Activated T-cell treated with anti-CD3 and anti-CD28 coated beads, Interleukin-2, amount 50 U/mL, for 72 hours (primary cell): Measurements from ENCODE around the gene CDCP1. TPM values are rescaled to one million over a fixed set of nuclear protein-coding genes. Genes with fewer than 3 reads are reported as not detected.

ENCODE experiments used
- ATAC-seq, 2 donors: fragments of 150-1000 bp; cut with Tn5 transposase; replicated peaks in 1 of 2; 2 replicates each; pipeline ENCODE4 v1.10.0; 2021; ENCODE audit warnings: moderate library complexity in 2 of 2, mild to moderate bottlenecking in 1 of 2
- DNase-seq, 2 donors: peaks; one replicate each; pipeline ENCODE4 v3.0.0; 2021 to 2022; ENCODE audit warnings: mixed read lengths in 1 of 2
- H3K27ac Mint-ChIP-seq: one replicate; pipeline ENCODE4 v1.8.0; 2022; ENCODE audit warnings: mild to moderate bottlenecking, moderate library complexity, mixed read lengths
- H3K27me3 Mint-ChIP-seq: one replicate; pipeline ENCODE4 v1.8.0; 2022; ENCODE audit warnings: low read depth, mixed read lengths
- H3K36me3 Mint-ChIP-seq, 2 donors: one replicate each; pipeline ENCODE4 v1.8.0; 2022; ENCODE audit warnings: mixed read lengths in 2 of 2, mild to moderate bottlenecking in 1 of 2; ENCODE audit not compliant: insufficient read depth in 2 of 2
- H3K4me1 Mint-ChIP-seq: one replicate; pipeline ENCODE4 v1.8.0; 2022; ENCODE audit warnings: low read depth, mixed read lengths
- H3K4me3 Mint-ChIP-seq, 2 donors: one replicate each; pipeline ENCODE4 v1.8.0; 2022; ENCODE audit warnings: mild to moderate bottlenecking in 2 of 2, mixed read lengths in 2 of 2, moderate library complexity in 2 of 2
- H3K9me3 Mint-ChIP-seq, 2 donors: one replicate each; pipeline ENCODE4 v1.8.0; 2022; ENCODE audit warnings: mixed read lengths in 2 of 2
- total RNA-seq, 2 donors: library from RNA; stranded (reverse); gene quantifications; one replicate each; pipeline ENCODE4 v1.2.3, GENCODE V29; 2022

Gene CDCP1
- total RNA-seq, 2 donors from 2014 or later = 1.2 to 2.8 TPM

DNA sequence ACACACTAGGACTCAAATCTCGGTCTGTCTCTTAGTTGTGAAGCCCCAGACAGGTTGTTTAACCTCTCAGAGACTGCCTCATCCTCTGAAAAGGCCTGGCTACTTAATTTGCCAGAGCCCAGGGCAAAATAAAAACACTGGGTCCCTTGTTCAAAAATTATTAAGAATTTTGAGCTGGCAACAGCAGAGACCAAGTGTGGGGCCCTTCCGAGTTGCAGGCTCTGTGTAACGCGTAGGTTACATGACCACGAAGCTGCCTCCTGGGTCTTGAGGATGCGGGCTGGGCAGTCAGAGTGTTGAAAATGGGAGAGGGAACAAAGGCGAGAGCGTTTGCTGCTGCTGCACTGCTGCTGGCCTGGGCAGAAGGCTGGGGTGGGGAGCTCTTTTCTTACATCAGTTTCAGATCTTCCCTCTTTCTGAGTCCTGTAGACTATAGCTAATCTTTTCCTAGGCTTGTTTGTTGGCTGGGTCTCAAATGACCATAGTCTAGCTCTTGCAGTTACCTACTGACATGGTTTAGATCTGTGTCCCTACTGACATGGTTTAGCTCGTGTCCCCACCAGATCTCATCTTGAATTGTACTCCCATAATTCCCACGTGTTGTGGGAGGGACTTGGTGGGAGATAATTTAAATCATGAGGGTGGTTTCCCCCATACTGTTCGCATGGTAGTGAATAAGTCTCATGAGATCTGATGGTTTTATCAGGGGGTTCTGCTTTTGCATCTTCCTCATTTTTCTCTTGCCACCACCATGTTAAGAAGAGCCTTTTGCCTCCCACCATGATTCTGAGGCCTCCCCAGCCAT lies 70.2 kb downstream of the CDCP1 start:
- H3K4me3 Mint-ChIP-seq = no peak overlapping the region
- peaks cover 0 to 4% of the 10 kb centered on the region in 2 donors for H3K9me3 Mint-ChIP-seq
- no peak overlapping the region for H3K27ac Mint-ChIP-seq
- no peaks in the 10 kb centered on the region for H3K4me1 Mint-ChIP-seq
- H3K27me3 Mint-ChIP-seq = peaks cover 21% of the 10 kb centered on the region
- DNase-seq (no peak), ATAC-seq (no peak)
- H3K36me3 Mint-ChIP-seq = no peaks in the 10 kb centered on the region

DNA sequence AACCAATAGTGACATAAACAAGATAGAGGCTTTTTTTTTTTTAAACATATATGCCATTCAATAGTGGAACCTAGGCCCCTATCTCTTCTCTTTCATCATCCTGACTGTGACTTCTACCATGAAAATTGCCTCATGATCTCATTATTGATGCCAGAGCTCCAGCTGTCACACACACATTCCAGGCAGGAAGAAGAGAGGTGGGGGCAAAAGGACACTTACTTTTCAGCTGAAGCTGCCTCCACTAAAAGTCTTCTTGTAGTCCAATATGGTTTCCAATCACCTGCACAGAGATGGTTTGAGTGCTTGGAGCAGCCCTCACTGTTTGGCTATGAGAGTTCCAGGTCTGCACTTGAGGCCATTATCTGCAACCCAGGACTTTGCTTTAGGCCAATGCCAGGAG lies 75.1 kb downstream of the CDCP1 start:
- Mint-ChIP-seq H3K4me3 (no peak overlapping the region), H3K4me1 (peaks cover 14% of the 10 kb centered on the region), H3K27me3 (peaks cover 18% of the 10 kb centered on the region), H3K36me3 (no peaks in the 10 kb centered on the region), H3K9me3 (no peaks in the 10 kb centered on the region), H3K27ac (no peak overlapping the region)
- no peak for DNase-seq
- no peak for ATAC-seq

DNA sequence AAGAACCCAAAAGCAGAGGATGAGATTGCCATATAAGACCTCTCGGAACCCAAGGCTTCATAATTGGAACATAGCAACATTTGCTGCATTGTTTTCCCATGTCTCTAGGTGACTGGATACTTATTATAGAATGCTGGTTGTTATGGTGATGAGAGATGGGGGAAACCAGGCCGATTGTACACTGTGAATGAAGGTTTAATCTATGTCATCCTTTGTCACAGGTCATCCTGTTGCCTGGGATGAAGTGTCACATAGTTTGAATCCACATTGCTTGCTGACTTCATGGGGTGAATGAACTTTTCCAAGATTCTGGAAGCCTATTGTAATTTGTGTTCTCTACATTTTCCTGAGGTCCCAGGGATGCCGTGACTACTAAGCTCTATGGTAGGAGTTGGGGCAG lies 78.2 kb downstream of the CDCP1 start:
- no peak overlapping the region for H3K4me3 Mint-ChIP-seq
- ATAC-seq (no peak), DNase-seq (no peak)
- no peaks in the 10 kb centered on the region for H3K36me3 Mint-ChIP-seq
- H3K27ac Mint-ChIP-seq = no peak overlapping the region
- peaks cover 8% of the 10 kb centered on the region for H3K27me3 Mint-ChIP-seq
- H3K9me3 Mint-ChIP-seq = no peaks in the 10 kb centered on the region
- H3K4me1 Mint-ChIP-seq = peaks cover 32% of the 10 kb centered on the region

DNA sequence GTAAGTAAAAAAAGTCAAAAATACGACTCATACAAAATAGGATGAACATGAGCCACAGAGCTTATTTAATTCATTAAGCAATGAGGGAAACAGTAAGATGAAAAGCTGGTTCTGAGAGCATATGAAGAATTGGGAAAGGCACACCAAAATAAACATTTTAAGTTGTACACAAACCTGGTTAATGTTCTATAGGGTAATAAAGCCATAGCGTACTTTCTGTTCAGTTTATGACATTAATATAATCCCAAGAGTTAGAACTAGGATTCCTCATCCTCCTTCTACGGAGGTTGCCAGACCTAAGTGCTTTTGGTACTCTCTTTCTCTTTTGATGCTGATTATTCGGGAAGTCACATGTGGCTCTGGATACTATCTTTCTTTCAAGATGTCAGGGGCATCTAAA lies 78.7 kb downstream of the CDCP1 start:
- Mint-ChIP-seq H3K4me3 (no peak overlapping the region), H3K4me1 (peaks cover 32% of the 10 kb centered on the region), H3K27ac (no peak overlapping the region), H3K36me3 (no peaks in the 10 kb centered on the region), H3K9me3 (no peaks in the 10 kb centered on the region), H3K27me3 (peaks cover 8% of the 10 kb centered on the region)
- no peak for DNase-seq
- ATAC-seq = no peak

DNA sequence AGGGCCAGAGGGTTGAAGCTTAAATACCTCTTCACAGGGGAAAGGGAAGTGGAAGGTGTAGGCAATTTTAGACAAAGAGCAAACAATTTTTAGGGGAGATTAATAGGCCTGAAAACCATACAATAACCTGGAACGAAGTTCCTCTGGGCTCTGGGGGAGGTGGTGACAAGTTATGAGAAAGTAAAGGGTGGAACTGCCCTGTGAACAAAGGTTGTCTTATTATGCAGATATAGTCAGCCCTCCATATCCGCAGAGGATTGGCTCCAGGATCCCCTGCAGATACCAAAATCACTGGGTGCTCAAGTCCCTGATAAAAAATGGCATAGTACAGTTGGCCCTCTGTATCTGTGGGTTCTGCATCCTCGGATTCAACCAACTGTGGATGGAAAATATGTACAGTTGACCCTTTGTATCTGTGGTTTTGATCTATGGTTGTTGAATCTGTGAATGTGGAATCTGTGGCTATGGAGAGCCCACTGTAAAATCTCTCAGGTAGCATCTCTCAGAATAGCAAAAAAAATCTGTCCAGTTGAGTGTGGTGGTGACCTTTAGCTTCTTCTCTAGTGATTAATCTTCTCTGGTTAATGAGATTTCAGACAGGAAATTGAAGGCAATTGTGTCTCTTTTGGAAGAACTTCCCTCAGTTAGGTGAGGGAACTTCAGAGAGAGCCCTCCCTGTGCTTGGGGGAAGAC lies 79.9 kb downstream of the CDCP1 start:
- no peak overlapping the region for H3K4me3 Mint-ChIP-seq
- H3K4me1 Mint-ChIP-seq = peaks cover 32% of the 10 kb centered on the region
- peaks cover 8% of the 10 kb centered on the region for H3K27me3 Mint-ChIP-seq
- peak overlapping the region; percentile 17 for H3K27ac Mint-ChIP-seq
- H3K9me3 Mint-ChIP-seq = no peaks in the 10 kb centered on the region
- no peak for DNase-seq
- no peak for ATAC-seq
- no peaks in the 10 kb centered on the region for H3K36me3 Mint-ChIP-seq

DNA sequence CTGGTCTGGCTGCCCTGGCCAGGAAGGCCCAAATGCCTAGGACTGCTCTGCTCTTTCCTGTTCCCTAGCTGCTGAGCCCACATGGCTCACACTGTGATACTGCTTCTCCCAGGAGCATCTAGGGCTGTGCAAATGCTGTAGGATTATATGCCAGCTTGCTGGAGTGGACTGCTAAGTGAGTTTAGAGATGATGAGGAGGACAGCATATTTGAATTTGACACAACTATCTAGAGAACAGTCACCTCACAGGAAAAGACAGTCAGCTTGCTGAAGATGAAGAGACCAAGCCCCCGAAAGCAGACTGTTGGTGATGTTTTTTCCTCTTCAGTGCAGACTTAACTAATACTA lies 80.8 kb downstream of the CDCP1 start:
- Mint-ChIP-seq H3K27ac (peak overlapping the region; percentile 57), H3K4me3 (peak overlapping the region; percentile 41 to 54), H3K36me3 (no peaks in the 10 kb centered on the region), H3K9me3 (no peaks in the 10 kb centered on the region), H3K4me1 (peaks cover 32% of the 10 kb centered on the region), H3K27me3 (peaks cover 8% of the 10 kb centered on the region)
- ATAC-seq (no peak), DNase-seq (no peak)

DNA sequence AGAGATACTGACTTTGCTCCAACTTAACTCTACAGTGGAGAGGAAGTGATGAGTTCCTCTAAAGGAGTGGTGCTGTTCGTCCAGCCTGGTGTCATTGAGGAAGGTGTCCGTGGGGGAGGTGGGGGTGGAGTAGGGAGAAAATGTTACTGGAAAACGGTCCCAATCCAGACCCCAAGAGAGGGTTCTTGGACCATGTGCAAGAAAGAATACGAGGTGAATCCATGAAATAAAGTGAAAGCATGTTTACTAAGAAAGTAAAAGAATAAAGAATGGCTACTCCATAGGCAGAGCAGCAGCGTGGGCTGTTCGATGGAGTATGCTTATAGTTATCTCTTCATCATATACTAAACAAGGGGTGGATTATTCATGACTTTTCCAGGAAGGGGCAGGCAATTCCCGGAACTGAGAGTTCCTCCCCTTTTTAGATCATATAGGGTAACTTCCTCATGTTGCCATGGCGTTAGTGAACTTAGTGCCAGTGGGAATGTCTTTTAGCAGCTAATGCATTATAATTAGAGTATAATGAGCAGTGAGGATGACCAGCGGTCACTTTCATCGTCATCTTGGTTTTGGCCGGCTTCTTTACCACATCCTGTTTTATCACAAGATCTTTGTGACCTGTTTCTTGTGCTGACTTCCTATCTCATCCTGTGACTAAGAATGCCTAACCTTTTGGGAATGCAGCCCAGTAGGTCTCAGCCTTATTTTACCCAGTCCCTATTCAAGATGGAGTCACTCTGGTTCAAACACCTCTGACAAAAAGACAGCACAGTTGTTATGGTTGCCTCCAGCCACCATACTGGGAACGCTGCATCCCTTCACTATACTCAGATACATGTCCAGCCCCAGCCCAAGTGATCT lies 81.4 kb downstream of the CDCP1 start:
- Mint-ChIP-seq H3K36me3 (no peaks in the 10 kb centered on the region), H3K27ac (peak overlapping the region; percentile 57), H3K9me3 (no peaks in the 10 kb centered on the region), H3K4me1 (peaks cover 32% of the 10 kb centered on the region), H3K27me3 (peaks cover 8% of the 10 kb centered on the region), H3K4me3 (peak overlapping the region; percentile 54 to 61)
- ATAC-seq = peak; percentile 81 to 86
- peak; percentile 50 to 55 for DNase-seq

DNA sequence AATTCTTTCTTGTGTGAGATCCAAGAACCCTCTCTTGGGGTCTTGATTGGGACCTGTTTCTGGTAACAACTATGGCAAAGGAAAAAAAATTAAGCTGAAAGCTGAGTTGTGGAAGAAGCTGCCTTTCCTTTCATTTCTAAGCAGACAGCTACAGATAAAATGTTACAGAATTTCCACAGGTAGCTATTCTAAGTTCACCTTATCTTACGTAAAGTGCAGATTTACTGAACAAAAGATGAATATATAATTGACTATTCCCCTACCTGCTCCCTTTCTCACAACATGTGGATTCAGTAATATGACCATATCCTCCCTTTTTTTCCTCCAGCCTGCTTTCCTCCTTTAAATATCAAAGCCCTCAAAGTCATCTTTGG lies 83.5 kb downstream of the CDCP1 start:
- Mint-ChIP-seq H3K27ac (no peak overlapping the region), H3K4me1 (peaks cover 32% of the 10 kb centered on the region), H3K27me3 (peaks cover 6% of the 10 kb centered on the region), H3K4me3 (no peak overlapping the region), H3K9me3 (no peaks in the 10 kb centered on the region), H3K36me3 (no peaks in the 10 kb centered on the region)
- ATAC-seq (no peak), DNase-seq (no peak)

DNA sequence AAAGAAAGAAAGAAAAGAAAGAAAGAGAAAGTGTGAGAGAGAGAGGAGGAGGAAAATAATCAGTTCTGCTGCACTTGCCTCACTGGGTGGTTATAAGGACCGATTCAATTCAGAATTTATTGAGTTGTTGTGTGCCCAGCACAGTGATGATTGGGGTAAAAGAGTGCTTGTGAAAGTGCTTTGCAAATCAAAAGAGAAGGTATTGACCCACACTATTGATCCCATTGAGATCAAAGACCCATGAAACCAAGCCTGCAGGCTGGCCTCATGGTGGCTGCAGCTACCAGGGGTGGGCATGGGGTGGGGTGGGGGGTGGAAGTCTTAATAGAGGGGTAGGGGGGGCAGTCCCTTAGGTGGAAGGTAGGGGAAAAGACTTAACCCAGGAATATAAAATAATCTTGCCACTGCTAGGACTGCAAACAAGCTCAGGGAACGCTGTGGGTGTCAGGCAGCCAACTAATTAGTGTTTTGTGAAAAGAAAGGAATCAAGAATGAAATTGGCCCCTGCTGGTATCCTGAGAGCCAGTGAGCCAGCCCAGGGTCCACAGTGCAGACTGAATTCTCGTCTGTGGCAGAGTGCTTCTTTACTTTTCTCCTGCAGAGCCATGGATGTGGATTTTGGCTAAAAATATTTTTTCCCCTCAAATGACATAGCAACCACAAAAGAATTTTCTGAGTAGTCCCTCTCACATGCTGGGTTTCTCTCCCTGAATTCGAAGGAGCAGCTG lies 85.8 kb downstream of the CDCP1 start:
- Mint-ChIP-seq H3K27me3 (peaks cover 7% of the 10 kb centered on the region), H3K9me3 (no peaks in the 10 kb centered on the region), H3K4me1 (peaks cover 24% of the 10 kb centered on the region), H3K27ac (no peak overlapping the region), H3K36me3 (no peaks in the 10 kb centered on the region), H3K4me3 (no peak overlapping the region)
- ATAC-seq = no peak
- DNase-seq = no peak

DNA sequence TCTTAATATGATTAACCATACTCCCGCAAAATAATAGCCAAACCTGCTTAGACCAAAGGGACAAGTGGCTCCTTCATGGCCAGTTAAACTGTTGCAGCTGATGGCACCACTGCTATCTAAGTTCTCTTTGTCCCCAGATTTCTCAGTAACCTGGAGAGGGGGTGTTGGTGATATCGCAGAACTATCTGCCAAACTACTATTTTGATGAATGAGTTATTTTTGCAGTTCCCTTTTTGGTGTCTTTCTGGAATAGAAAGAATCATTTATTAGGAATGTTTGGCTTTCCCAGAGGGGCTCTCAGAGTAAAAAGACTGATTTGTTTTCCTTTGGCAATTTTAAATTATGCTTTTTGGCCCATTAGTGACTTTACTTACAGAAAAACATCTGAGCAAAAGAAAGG lies 87.0 kb downstream of the CDCP1 start:
- Mint-ChIP-seq H3K27me3 (peaks cover 7% of the 10 kb centered on the region), H3K27ac (no peak overlapping the region), H3K9me3 (no peaks in the 10 kb centered on the region), H3K4me1 (peaks cover 21% of the 10 kb centered on the region), H3K36me3 (no peaks in the 10 kb centered on the region), H3K4me3 (no peak overlapping the region)
- no peak for DNase-seq
- ATAC-seq = no peak

DNA sequence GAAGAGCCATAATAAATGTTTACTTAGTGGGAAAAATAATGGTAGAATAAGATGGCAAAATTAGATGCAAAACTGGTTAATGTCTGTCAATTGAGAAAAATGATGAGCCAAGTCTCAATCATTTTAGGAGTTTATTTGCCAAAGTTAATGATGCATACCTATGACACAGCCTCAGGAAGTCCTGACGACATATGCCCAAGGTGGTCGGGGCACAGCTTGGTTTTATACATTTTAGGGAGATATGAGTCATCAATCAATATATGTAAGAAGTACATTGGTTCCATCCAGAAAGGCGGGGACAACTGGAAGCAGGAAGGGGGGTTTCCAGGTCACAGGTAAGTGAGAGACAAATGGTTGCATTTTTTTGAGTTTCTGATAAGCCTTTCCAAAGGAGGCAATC lies 88.6 kb downstream of the CDCP1 start:
- H3K27ac Mint-ChIP-seq = no peak overlapping the region
- DNase-seq (peak in 1 of 2 donors; percentile 29), ATAC-seq (peak; percentile 37 to 52)

DNA sequence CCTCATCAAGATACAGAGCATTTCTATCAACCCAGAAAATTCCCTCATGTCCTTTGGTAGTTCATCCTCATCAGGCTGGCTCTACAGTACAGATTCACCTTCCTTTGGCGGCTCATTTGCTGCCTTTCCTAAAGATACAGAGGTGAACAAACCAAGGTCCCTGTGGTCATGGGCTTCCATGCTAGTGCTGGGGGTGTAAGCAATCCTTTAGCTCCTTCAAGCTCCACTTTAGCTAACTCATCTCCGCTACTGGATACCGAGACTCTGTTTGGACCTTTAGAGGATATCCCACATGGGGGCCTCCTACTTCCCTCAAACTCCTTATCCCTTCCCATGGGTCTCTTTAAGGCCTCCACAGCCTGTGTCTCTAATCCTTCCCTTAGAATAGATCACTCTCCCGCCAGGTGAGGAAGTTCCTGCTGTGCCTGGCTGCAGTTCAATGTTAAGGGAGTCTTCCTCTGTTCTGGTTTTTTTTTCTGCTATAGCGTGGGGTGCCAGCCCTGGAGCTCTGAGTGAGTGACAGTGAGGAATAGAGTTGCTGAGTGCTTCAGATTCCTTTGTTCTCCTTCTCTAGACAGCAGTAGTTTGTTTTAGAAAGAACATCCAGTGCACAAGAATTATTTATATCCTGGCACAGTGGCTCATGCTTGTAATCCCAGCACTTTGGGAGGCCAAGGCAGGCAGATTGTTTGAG lies 89.4 kb downstream of the CDCP1 start:
- H3K36me3 Mint-ChIP-seq = no peaks in the 10 kb centered on the region
- DNase-seq (no peak), ATAC-seq (no peak)
- peaks cover 7% of the 10 kb centered on the region for H3K27me3 Mint-ChIP-seq
- peaks cover 29% of the 10 kb centered on the region for H3K4me1 Mint-ChIP-seq
- no peak overlapping the region for H3K27ac Mint-ChIP-seq
- no peaks in the 10 kb centered on the region for H3K9me3 Mint-ChIP-seq
- no peak overlapping the region for H3K4me3 Mint-ChIP-seq

More for the DNA sequence above, 88.6 kb downstream of the CDCP1 start:
- no peak overlapping the region for H3K4me3 Mint-ChIP-seq
- H3K9me3 Mint-ChIP-seq = no peaks in the 10 kb centered on the region
- no peaks in the 10 kb centered on the region for H3K36me3 Mint-ChIP-seq
- H3K27me3 Mint-ChIP-seq = peaks cover 7% of the 10 kb centered on the region
- peaks cover 29% of the 10 kb centered on the region for H3K4me1 Mint-ChIP-seq
